ENCODE measurements around the gene ZNF536.
"Not testable (repeated sequence)": the region's sequence is repeated elsewhere in the genome, so short reads cannot be mapped to it uniquely, and the experiment has no call there.

Gene ZNF536

DNA sequence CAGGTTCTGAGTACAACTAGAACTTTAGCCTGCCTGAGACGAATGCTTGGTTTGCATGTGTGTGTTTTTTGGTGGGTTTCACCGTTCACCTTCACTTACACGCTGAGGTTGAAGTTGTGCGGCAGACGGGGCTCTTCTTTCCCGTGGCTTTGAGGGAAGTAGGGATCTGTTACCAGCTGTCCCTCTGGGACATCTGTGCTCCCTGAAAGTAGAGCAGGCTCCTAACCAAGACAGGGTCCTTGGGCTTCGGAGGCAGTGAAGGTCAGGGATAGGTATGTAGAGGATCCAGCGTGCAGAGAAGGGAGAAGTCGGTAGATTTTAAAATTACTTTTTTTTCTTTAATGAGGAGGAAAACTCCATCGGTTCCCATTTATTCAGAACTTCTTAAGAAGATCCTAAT is 48.7 kb downstream of the ZNF536 start:
- no peak for DNase-seq

DNA sequence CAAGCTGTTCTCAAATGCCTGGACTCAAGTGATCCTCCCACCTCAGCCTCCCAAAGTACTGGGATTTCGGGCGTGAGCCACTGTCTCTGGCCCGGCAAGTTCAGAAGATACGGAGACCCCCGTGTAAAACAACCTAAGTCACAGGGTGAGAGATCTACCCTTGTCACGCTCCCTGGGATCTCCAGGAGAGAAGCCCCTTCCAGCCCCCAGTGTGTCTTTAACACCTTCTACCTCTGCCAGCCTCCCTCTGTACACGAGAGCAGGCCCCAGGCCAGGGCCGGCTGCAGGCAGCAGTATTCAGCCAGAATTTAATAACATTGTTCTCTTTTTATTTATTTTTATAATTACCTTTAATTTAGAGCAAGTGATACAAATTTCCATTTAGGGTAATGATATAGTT is 49.4 kb downstream of the ZNF536 start:
- no peak for DNase-seq

DNA sequence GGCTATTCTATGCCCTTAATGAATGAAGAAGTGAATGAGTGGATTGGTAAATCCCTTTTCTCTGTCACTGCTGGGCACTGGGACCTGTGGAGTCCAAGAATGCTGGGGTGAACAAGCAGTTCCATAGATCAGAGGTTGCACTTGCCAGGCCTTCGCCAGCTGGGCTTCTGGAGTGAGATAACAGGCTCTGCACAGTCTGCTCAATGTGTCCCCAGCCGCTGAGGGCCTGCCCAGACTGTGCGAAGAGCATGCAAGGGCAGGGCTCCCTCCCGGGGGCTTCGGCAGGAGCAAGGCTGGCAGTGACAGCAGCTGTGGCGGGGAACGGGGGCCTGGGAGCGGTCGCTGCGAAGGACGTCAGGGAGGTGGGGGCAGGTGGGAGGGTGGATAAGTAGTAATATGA is 51.3 kb downstream of the ZNF536 start:
- DNase-seq = no peak

DNA sequence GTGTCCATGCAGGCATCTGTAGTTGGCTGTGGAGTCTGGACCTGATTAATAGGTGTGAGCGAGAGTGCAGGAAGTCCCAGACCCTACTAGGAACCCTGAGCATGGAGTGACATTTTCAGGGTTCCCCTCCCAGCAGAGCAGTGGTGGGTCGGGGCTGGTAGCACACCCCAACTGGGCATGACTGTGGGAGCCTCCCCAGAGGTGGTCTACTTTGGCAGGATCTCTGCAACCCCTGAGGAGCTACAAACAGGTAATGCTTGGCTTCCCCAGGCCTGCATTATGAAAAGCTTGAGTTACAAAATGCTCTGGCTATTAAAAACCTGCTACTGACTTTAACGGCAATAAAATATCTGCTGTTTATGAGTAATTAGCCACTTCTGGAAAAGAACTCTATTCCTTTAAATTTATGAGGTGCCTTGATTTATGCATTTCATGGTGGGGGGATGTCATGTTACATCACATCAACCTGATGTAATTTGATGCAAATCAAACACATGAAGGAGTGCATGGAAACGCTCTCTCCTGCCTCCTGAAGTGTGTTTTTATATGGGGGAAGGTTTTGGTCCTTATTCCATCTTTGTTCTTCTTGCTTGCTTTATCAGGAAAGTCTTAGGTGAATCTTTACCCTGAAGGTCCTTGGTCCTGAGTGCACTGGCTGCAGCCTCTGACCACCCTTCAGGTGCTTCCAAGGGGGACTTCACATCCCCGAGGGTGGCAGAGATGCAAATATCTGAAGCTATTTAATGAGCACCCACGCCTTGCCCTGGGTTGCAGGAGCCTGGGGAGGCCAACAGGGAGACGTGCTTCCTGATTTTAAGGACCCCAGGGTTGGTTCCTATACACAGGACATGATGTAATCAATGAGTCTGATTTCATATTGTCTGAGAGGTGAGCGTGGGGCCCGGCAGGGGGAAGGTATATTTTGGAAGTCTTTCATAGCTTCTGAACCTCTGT is 54.0 kb downstream of the ZNF536 start:
- no peak for DNase-seq

DNA sequence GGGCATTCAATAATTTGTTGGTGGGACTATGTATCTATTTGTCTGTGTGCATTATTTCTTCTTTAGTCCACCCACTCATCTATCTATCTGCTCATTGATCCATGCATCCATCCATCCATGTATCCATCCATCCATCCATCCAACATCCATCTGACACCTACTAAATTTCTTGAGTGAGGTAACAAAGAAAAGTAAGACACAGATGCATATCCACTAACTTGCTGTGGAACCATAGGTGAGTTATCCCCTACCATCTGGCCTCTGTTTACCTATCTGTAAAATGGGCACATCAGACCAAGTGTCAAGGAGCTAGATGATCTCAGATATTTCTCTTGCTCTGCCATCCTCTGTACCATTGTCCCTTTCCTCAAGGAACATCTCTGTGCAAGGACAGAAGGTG is 54.7 kb downstream of the ZNF536 start:
- no peak for DNase-seq

DNA sequence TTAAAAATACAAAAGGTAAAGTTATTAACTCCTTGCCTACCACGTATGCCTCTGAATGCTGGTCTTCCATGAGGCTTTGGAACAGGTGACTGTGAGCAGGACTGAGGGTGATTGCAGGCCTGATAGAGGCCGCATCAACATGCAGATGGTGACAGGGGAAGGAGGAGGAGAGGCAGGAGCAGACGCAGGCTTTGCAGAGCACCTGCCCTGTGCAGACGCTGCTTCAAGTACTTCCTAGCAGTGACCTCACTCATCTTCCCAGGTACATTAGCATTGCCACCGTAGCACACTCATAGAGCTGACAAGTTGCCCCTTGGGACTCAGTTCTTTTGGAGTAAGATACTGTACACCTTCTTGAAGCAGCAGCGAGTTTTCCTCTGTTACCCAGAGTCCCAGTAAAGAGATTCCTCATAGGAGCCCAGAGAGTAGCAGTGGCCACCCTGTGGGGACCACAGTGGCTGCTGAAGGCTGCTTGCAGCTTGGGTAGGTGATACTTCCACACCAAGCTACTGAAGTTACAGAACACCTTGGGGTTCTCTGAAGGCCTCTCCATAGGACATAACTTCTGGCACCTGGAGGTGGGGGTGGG is 56.0 kb downstream of the ZNF536 start:
- no peak for DNase-seq

DNA sequence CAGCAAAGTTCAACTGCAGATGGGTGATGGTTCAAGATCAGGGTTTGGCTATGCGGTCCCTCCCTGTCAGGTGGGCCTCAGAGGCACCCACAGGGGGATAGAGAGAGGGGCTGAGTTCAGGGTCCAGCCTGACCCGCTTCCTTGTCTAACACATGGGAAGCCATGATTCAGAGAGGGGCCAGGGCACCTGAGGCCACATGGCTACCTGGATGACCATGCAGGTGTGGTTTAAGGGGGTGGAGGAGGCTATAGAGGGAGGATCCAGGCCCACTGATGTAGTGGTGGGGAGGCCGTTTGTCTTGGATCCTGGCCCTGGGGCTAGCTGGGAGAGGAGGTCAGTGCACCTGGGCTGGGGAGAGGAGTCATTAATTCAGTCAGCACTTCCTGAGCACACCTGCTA is 56.7 kb downstream of the ZNF536 start:
- DNase-seq = no peak

DNA sequence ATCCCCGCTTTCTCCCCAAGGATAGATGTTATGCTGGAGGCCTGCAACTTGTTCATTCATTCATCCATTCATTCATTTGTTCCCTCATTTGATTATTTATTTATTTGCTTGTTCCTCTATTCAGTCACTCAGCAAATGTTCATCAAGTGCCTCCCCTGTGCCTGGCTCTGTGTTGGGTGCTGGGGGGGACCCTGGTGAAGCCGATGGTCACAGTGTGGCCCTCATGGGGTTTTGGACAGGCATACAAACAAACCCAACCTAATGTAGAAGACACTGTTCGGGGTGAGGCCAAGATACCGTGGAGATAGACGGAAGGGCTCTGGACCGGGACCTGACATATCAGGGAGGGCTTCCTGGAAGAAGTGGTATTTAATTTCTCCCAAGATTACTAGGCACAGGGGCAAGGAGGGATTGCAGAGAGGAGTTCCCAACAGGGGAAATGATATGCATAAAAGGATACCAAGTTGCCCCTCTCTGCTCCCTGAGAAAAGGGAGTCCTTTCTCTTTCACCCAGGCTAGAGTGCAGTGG is 58.1 kb downstream of the ZNF536 start:
- DNase-seq = no peak

DNA sequence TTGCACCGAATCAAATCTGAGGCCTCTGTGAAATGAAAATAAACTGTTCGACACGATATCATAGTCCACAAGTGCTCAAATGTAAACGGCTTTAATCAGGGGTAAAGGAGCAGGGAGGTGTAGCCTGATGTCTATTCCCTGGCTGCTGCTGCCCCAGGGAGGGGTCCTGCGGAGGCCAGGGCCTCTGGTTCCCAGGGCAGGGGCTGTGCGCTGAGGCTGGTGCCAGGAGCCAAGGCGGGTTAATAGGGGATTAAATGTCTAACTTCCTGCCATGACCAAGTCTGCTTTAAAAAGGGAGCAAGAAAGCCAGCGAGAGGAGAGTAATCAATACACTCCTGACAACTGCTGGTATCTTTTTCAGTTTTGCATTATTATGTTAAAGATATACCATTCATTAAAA is 59.4 kb downstream of the ZNF536 start:
- no peak for DNase-seq

DNA sequence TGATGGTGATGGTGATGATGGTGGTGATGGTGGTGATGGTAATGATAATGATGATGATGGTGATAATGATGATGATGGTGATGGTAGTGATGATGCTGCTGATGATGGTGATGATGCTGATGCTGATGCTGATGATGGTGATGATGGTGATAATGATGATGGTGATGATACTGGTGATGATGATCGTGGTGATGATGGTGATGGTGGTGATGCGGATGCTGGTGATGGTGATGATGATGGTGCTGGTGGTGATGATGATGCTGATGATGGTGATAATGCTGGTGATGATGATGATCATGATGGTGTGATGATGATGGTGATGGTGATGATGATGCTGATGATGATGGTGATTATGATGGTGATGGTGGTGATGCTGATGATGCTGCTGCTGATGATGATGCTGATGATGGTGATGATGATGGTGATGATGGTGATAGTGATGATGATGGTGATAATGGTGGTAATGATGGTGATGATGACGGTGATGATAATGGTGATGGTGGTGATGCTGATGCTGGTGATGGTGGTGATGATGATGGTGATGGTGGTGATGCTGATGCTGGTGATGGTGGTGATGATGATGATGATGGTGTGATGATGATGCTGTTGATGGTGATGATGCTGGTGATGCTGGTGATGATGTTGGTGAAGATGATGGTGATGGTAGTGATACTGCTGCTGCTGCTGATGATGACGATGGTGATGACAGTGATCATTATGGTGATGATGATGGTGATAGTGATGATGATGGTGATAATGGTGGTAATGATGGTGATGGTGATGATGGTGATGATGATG is 62.8 kb downstream of the ZNF536 start:
- no peak for DNase-seq

DNA sequence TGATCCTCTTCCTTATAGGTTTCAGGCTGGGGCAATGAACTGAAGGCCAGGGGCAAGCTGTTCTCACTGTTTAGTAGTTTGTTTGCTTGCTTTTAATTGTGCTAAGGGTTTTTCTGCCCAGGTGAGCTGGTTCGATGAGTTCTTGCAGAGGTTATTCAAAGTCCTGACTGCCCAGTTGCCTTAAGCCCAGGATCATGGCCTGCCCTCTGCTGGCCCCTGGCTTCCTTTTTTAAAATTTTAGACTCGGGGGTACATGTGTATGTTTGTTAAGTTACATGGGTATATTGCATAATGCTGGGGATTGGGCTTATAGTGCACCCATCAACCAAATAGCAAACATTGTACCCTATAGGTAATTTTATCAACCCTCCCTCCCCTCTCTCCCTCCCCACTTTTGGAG is 65.7 kb downstream of the ZNF536 start:
- no peak for DNase-seq

DNA sequence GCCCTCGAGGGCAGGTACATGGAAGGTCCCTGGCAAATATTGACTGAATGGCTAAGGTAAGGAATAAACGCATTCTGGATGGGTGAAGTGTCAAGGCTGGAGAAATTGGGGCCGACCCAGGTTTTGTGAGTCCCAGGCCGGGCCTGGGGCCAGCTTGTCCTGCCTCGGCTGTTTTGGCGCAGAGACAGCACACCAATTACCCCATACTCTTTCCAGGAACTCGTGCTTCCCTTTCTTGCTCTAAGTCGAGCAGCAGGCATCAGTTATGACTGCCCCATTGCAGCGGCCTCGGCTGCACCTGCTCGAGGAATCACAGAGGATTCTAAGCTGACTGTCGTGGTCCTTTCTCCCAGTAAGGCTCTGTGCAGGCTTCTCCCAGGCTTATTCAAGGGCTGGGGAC is 67.1 kb downstream of the ZNF536 start:
- DNase-seq = no peak

DNA sequence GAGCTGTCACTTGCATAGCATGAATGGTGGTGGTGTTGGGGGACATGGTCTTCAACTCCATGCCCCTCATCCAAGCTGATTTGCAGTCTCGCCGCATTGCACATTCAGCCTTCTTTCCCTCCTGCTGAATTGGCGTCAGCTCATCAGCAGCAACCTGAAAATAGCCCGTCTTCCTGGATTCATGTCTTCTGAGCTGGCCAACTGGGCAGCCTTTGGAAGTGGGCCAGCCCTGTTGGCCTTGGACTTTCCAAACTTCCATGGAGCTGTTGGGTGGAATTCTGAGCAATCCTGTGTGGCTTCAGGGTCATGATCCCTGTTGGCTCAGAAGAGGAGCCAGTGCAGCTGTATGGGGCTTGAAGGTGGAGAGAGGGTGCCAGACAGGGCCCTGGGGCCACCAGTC is 68.8 kb downstream of the ZNF536 start:
- DNase-seq = no peak

DNA sequence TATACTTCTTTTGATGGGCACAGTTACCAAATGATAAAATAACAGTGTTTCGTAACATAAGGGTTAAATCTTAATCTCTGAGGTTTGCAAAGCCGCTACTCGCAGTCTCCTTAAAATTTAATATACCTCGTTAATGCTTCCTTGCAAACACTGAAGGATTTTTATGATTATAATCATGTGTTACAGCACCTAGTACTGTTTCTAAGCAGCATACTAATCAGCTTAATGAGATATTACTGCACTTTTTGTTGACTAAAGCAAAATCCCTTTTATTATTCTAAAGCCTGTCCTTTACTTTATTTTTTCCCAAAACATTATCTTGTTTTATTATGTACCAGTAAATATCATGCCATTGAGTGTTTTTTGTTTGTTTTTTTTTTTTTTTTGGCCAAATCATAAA is 70.5 kb downstream of the ZNF536 start:
- DNase-seq = no peak

DNA sequence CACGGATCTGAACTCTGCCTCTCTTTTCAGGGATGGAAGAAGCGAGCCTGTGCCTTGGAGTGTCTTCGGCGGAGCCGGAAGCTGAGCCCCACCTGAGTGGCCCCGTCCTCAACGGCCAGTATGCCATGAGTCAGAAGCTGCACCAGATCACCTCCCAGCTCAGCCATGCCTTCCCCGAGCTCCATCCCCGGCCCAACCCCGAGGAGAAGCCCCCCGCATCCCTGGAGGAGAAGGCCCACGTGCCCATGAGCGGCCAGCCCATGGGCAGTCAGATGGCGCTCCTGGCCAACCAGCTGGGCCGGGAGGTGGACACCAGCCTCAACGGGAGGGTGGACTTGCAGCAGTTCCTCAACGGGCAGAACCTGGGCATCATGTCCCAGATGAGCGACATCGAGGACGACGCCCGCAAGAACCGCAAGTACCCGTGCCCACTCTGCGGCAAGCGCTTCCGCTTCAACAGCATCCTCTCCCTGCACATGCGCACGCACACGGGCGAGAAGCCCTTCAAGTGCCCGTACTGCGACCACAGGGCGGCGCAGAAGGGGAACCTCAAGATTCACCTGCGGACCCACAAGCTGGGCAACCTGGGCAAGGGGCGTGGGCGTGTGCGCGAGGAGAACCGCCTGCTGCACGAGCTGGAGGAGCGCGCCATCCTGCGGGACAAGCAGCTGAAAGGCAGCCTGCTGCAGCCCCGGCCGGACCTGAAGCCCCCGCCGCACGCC is 71.5 kb downstream of the ZNF536 start:
- DNase-seq = no peak

DNA sequence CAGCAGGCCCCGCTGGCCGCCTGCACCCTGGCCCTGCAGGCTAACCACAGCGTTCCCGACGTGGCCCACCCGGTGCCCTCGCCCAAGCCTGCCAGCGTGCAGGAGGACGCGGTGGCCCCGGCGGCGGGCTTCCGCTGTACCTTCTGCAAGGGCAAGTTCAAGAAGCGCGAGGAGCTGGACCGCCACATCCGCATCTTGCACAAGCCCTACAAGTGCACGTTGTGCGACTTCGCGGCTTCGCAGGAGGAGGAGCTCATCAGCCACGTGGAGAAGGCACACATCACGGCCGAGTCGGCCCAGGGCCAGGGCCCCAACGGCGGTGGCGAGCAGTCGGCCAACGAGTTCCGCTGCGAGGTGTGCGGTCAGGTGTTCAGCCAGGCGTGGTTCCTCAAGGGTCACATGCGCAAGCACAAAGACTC is 72.1 kb downstream of the ZNF536 start:
- no peak for DNase-seq

DNA sequence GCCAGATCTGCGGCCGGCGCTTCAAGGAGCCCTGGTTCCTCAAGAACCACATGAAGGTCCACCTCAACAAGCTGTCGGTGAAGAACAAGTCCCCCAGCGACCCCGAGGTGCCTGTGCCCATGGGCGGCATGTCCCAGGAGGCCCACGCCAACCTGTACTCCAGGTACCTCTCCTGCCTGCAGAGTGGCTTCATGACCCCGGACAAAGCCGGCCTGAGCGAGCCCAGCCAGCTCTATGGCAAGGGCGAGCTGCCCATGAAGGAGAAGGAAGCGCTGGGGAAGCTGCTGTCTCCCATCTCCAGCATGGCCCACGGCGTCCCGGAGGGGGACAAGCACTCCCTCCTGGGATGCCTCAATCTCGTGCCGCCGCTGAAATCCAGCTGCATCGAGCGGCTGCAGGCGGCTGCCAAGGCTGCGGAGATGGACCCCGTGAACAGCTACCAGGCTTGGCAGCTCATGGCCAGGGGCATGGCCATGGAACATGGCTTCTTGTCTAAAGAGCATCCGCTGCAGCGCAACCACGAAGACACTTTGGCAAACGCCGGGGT is 72.6 kb downstream of the ZNF536 start:
- DNase-seq = no peak

DNA sequence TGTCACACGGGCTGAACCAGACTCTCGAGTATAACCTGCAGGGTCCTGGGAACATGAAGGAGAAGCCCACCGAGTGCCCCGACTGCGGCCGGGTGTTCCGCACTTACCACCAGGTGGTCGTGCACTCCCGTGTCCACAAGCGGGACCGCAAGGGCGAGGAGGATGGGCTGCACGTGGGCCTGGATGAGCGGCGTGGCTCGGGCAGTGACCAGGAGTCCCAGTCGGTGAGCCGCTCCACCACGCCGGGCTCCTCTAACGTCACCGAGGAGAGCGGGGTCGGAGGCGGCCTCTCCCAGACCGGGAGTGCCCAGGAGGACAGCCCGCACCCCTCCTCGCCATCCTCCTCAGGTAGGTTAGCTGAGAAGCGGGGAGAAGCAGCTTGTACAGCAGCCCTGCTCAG is 73.2 kb downstream of the ZNF536 start:
- DNase-seq = no peak

DNA sequence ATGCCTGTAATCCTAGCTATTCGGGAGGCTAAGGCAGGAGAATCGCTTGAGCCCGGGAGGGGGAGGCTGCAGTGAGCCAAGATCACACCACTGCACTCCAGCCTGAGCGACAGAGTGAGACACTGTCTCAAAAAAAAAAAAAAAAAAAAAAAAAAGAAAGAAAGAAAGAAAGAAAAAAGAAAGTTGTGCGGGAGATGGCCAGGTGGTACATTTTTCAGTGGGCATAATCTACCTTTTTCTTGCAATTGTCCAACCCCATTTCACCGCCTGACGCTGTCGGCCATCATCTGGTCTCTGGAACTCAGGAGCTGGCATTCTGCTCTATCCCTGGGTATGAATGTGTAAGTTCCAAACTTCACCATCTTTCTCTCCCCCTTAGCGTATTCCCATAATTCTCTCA is 73.9 kb downstream of the ZNF536 start:
- not testable (repeated sequence) for DNase-seq

DNA sequence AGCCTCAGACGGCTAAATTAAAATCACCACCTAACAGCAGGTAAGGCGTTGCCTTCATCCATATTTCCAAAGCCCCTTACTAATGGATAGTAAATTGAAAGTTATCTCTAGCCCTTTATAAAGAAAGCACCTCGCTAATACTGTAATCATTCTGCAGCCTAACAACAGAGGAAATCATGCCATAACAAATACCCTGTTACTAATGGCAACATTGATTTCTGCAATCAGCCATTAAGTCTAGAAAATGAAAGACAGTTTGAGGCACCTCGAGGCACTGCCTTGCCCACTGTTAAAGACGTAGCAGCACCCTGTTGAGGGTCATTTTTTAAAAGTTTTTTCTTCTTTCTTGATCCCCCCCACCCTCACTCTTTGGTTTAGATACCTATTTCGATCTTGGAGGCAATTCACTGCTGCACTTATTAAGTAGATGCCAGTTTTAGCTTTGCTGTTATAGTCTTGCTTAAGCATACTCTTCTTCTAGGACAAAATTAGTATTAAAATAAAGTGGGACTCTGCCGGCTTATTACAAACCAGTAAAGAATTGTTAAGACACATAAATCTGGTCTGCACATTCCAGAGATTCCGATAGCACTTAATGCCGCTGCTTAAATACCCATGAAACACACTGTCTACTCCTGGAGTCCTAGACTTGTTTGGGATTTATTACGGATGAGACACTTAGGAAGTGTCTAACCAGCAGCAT is 74.8 kb downstream of the ZNF536 start:
- DNase-seq = no peak

DNA sequence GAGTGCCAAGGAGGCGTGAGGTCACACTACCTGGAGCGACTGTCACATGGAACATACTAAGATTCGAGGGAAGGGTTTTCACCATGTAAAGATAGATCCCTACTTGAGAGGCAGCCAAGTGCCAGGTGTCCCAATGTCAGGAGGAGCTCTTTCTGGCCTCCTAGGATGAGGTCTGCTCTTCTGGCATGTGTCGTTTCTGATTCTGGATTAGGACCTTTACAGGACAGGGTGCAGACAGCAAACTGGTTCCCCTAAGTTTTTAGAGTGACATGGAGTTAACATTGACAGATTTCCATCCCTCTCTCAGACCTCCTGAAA is 75.3 kb downstream of the ZNF536 start:
- no peak for DNase-seq

Data from OCI-M1 (cell line).